ENCODE data around the gene RAD51.
A peak's percentile ranks its signal among the peaks of the same experiment; 100 is the strongest.

The RAD51 gene

GRCh38 chr15:40756938-40757337, 62.0 kb downstream of the RAD51 start:
- DNase-seq (ENCODE audit: low read depth, low spot score), result no peak
- Histone ChIP-seq H3K4me3 (no peak overlapping the region), H3K27ac (peak overlapping the region; percentile 56), H3K36me3 (ENCODE audit: insufficient read depth, low read length) (peaks cover 5% of the 10 kb centered on the region; the same call in 1 of the 2 replicates), H3K9ac (ENCODE audit: insufficient read length) (no peak overlapping the region), H3K9me3 (ENCODE audit: low read depth, low read length) (no peaks in the 10 kb centered on the region)
- no peak for TF ChIP-seq FOXP2 (optimal IDR thresholded peaks at IDR 0.05; ENCODE audit: control extremely low read depth, extremely low read length, insufficient read depth)
- no peak for TF ChIP-seq EZH2 (IDR thresholded peaks at IDR 0.05)
- no peak for TF ChIP-seq POLR2AphosphoS5 (IDR thresholded peaks at IDR 0.05; ENCODE audit: borderline replicate concordance, low read depth, low read length)

- Histone ChIP-seq H3K4me3 (no peak overlapping the region), H3K27ac (no peak overlapping the region), H3K9ac (ENCODE audit: insufficient read length) (no peak overlapping the region)
Measured at GRCh38 chr15:40759961-40760360, 65.0 kb downstream of the RAD51 start.

GRCh38 chr15:40762919-40763800, 68.2 kb downstream of the RAD51 start:
- DNase-seq (ENCODE audit: low read depth, low spot score), result no peak
- no peak for TF ChIP-seq FOXP2 (optimal IDR thresholded peaks at IDR 0.05; ENCODE audit: control extremely low read depth, extremely low read length, insufficient read depth)
- no peak for TF ChIP-seq EZH2 (IDR thresholded peaks at IDR 0.05)
- peak; percentile 24; the same call in 1 of the 2 replicates for TF ChIP-seq POLR2AphosphoS5 (IDR thresholded peaks at IDR 0.05; ENCODE audit: borderline replicate concordance, low read depth, low read length)
- peak overlapping the region; percentile 79 for H3K4me3 ChIP-seq
- H3K9ac ChIP-seq (ENCODE audit: insufficient read length), result peak overlapping the region; percentile 73
- H3K36me3 ChIP-seq (ENCODE audit: insufficient read depth, low read length), result no peaks in the 10 kb centered on the region; the same call in 1 of the 2 replicates
- H3K27ac ChIP-seq, result peak overlapping the region; percentile 75
- H3K9me3 ChIP-seq (ENCODE audit: low read depth, low read length), result no peaks in the 10 kb centered on the region

More at GRCh38 chr15:40759961-40760360, 65.0 kb downstream of the RAD51 start:
- no peak for TF ChIP-seq POLR2AphosphoS5 (IDR thresholded peaks at IDR 0.05; ENCODE audit: borderline replicate concordance, low read depth, low read length)
- no peak for TF ChIP-seq FOXP2 (optimal IDR thresholded peaks at IDR 0.05; ENCODE audit: control extremely low read depth, extremely low read length, insufficient read depth)
- TF ChIP-seq EZH2 (IDR thresholded peaks at IDR 0.05), result no peak
- H3K36me3 ChIP-seq (ENCODE audit: insufficient read depth, low read length), result no peaks in the 10 kb centered on the region
- no peaks in the 10 kb centered on the region for H3K9me3 ChIP-seq (ENCODE audit: low read depth, low read length)
- no peak for DNase-seq (ENCODE audit: low read depth, low spot score)

- no peaks in the 10 kb centered on the region; the same call in 1 of the 2 replicates for H3K36me3 ChIP-seq (ENCODE audit: insufficient read depth, low read length)
- H3K9ac ChIP-seq (ENCODE audit: insufficient read length), result peak within 1 kb of the TSS; percentile 73
- H3K9me3 ChIP-seq (ENCODE audit: low read depth, low read length), result no peaks in the 10 kb centered on the region
- no peak for DNase-seq (ENCODE audit: low read depth, low spot score)
- TF ChIP-seq POLR2AphosphoS5 (IDR thresholded peaks at IDR 0.05; ENCODE audit: borderline replicate concordance, low read depth, low read length) (peak; percentile 39; the same call in 1 of the 2 replicates), EZH2 (IDR thresholded peaks at IDR 0.05) (no peak)
- peak within 1 kb of the TSS; percentile 88 for H3K27ac ChIP-seq
- peak within 1 kb of the TSS; percentile 79 for H3K4me3 ChIP-seq
Measured at GRCh38 chr15:40763801-40764628, 69.0 kb downstream of the RAD51 start, which contains the start of gene GCHFR. GCHFR (plus strand) TSS chr15:40764068; CDS start chr15:40764181, 113 bp downstream.

GRCh38 chr15:40764629-40765103, 69.7 kb downstream of the RAD51 start:
- TF ChIP-seq POLR2AphosphoS5 (IDR thresholded peaks at IDR 0.05; ENCODE audit: borderline replicate concordance, low read depth, low read length), result no peak
- no peak for TF ChIP-seq EZH2 (IDR thresholded peaks at IDR 0.05)

DNA sequence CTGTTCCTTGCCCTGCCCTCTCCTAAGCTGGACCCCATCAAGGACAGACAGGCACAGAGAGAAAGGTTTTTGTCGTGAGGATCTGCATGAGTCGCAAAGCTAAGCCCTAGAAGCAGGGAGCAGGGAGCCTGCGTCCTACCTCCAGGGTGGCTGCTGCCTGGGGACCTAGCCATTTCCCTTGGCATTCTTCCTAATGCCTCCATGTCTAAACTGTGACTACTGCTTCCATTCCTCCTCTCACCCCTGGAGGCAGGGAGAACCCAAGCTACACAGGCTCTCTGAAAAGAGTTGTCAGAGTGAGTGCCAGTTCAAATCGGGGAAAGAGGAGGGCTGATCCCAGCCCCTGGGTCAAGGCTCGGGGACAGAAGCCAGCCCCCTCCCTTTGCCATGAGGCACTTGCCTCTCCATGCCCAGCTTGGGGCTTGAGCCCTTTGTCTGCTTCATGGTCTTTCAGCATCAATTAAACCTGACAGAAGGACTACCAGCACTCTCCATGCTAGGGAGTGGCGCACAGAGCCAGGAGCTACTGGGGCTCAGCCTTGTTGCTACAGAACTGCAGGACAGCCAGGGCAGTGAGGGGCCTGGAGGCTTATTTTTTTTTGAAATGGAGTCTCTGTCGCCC, 71.3 kb downstream of the RAD51 start:
- H3K9ac ChIP-seq (ENCODE audit: insufficient read length), result peak overlapping the region; percentile 17
- H3K4me3 ChIP-seq, result no peak overlapping the region
- TF ChIP-seq EZH2 (IDR thresholded peaks at IDR 0.05) (no peak), POLR2AphosphoS5 (IDR thresholded peaks at IDR 0.05; ENCODE audit: borderline replicate concordance, low read depth, low read length) (no peak), FOXP2 (optimal IDR thresholded peaks at IDR 0.05; ENCODE audit: control extremely low read depth, extremely low read length, insufficient read depth) (no peak)
- no peak for DNase-seq (ENCODE audit: low read depth, low spot score)
- H3K9me3 ChIP-seq (ENCODE audit: low read depth, low read length), result no peaks in the 10 kb centered on the region
- H3K36me3 ChIP-seq (ENCODE audit: insufficient read depth, low read length), result no peaks in the 10 kb centered on the region; the same call in 1 of the 2 replicates
- peak overlapping the region; percentile 49 for H3K27ac ChIP-seq

More at GRCh38 chr15:40764629-40765103, 69.7 kb downstream of the RAD51 start:
- Histone ChIP-seq H3K9ac (ENCODE audit: insufficient read length) (peak overlapping the region; percentile 28), H3K36me3 (ENCODE audit: insufficient read depth, low read length) (no peaks in the 10 kb centered on the region; the same call in 1 of the 2 replicates), H3K27ac (peak overlapping the region; percentile 88), H3K4me3 (peak overlapping the region; percentile 79), H3K9me3 (ENCODE audit: low read depth, low read length) (no peaks in the 10 kb centered on the region)
- DNase-seq (ENCODE audit: low read depth, low spot score), result no peak

- H3K36me3 ChIP-seq (ENCODE audit: insufficient read depth, low read length), result no peaks in the 10 kb centered on the region; the same call in 1 of the 2 replicates
- no peak overlapping the region for H3K27ac ChIP-seq
- TF ChIP-seq FOXP2 (optimal IDR thresholded peaks at IDR 0.05; ENCODE audit: control extremely low read depth, extremely low read length, insufficient read depth), result no peak
- no peak for TF ChIP-seq POLR2AphosphoS5 (IDR thresholded peaks at IDR 0.05; ENCODE audit: borderline replicate concordance, low read depth, low read length)
- no peak for TF ChIP-seq EZH2 (IDR thresholded peaks at IDR 0.05)
- H3K9ac ChIP-seq (ENCODE audit: insufficient read length), result no peak overlapping the region
- H3K4me3 ChIP-seq, result no peak overlapping the region
- H3K9me3 ChIP-seq (ENCODE audit: low read depth, low read length), result no peaks in the 10 kb centered on the region
- no peak for DNase-seq (ENCODE audit: low read depth, low spot score)
Measured at GRCh38 chr15:40766906-40767837, 72.2 kb downstream of the RAD51 start.
